Measurements from ENCODE around the gene APOL6. TPM values are rescaled to one million over a fixed set of nuclear protein-coding genes. Genes with fewer than 3 reads are reported as not detected.

APOL6 gene
- polyA plus RNA-seq, 1 experiment = 9.5 TPM

GRCh38 chr22:35601743-35602615 lies 46.3 kb upstream of the APOL6 start:
- no peak for TF ChIP-seq CTCF (IDR thresholded peaks at IDR 0.05; ENCODE audit: insufficient read depth, low read depth, low read length)
- Histone ChIP-seq H3K36me3 (ENCODE audit: control insufficient read depth, insufficient read depth, low read length) (no peaks in the 10 kb centered on the region), H3K4me3 (ENCODE audit: low read depth, low read length) (no peak overlapping the region), H3K27me3 (ENCODE audit: control insufficient read depth, insufficient read depth, low read length) (peaks cover 2% of the 10 kb centered on the region)
- ChIA-PET POLR2A (interaction anchor here (0.6 kb wide), 1 partner anchor 370 kb away, joined by 15 read pairs; no protein-coding TSS in a partner anchor), CTCF (interaction anchor here (0.7 to 1.4 kb wide), 3 partner anchors 11 to 251 kb away, joined by 3 read pairs; no protein-coding TSS in a partner anchor)
- DNase-seq (ENCODE audit: low read depth) = no peak

GRCh38 chr22:35604621-35605368 lies 43.5 kb upstream of the APOL6 start:
- TF ChIP-seq CTCF (IDR thresholded peaks at IDR 0.05; ENCODE audit: insufficient read depth, low read depth, low read length) = no peak

GRCh38 chr22:35605369-35605680 lies 42.9 kb upstream of the APOL6 start:
- Histone ChIP-seq H3K36me3 (ENCODE audit: control insufficient read depth, insufficient read depth, low read length) (no peaks in the 10 kb centered on the region), H3K27me3 (ENCODE audit: control insufficient read depth, insufficient read depth, low read length) (peaks cover 14% of the 10 kb centered on the region), H3K4me3 (ENCODE audit: low read depth, low read length) (no peak overlapping the region)
- POLR2A ChIA-PET = no interaction called here
- CTCF ChIA-PET = interaction anchor here (0.6 to 1.1 kb wide), 2 partner anchors 11 to 476 kb away, joined by 3 to 6 read pairs; no protein-coding TSS in a partner anchor
- DNase-seq (ENCODE audit: low read depth) = no peak
- TF ChIP-seq CTCF (IDR thresholded peaks at IDR 0.05; ENCODE audit: insufficient read depth, low read depth, low read length) = no peak

More at GRCh38 chr22:35604621-35605368, 43.5 kb upstream of the APOL6 start:
- CTCF ChIA-PET = interaction anchor here (1.1 to 1.4 kb wide), 3 partner anchors 11 to 254 kb away, joined by 3 read pairs; no protein-coding TSS in a partner anchor
- Histone ChIP-seq H3K36me3 (ENCODE audit: control insufficient read depth, insufficient read depth, low read length) (no peaks in the 10 kb centered on the region), H3K27me3 (ENCODE audit: control insufficient read depth, insufficient read depth, low read length) (peaks cover 11% of the 10 kb centered on the region), H3K4me3 (ENCODE audit: low read depth, low read length) (no peak overlapping the region)
- DNase-seq (ENCODE audit: low read depth) = no peak
- POLR2A ChIA-PET = no interaction called here

- CTCF ChIA-PET = interaction anchor here (0.6 to 1.1 kb wide), 2 partner anchors 10 to 476 kb away, joined by 3 to 6 read pairs; no protein-coding TSS in a partner anchor
Measured at GRCh38 chr22:35605851-35606481, 42.3 kb upstream of the APOL6 start.

More at GRCh38 chr22:35605851-35606481, 42.3 kb upstream of the APOL6 start:
- no peak for TF ChIP-seq CTCF (IDR thresholded peaks at IDR 0.05; ENCODE audit: insufficient read depth, low read depth, low read length)
- Histone ChIP-seq H3K36me3 (ENCODE audit: control insufficient read depth, insufficient read depth, low read length) (no peaks in the 10 kb centered on the region), H3K27me3 (ENCODE audit: control insufficient read depth, insufficient read depth, low read length) (peaks cover 18% of the 10 kb centered on the region), H3K4me3 (ENCODE audit: low read depth, low read length) (no peak overlapping the region)
- DNase-seq (ENCODE audit: low read depth) = no peak
- POLR2A ChIA-PET = no interaction called here
